ENCODE results near the gene TMEM121. TPM values are rescaled to one million over a fixed set of nuclear protein-coding genes. Genes with fewer than 3 reads are reported as not detected.

The TMEM121 gene
- total RNA-seq, 1 experiment from 2014 or later = not detected

DNA sequence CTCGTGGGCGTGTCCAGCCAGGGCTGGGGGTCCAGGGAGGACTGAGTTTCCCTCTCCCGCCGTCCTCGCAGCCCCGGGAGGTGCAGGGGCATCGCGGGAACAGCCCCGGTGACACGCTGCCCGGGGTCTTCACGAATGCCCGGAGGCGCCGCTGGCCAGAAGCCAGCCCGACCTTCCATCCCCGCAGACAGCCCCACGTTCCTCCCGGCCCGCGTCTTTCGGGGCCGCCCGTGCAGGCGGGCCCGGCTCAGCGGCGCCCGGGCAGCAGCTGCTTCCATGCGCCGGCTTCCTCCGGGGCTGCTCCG lies 36.2 kb upstream of the TMEM121 start:
- Histone ChIP-seq H4K20me1 (ENCODE audit: insufficient read depth, low read depth, low read length) (peaks cover 24% of the 10 kb centered on the region), H3K4me2 (ENCODE audit: low read depth, low read length, poor library complexity, severe bottlenecking) (peak overlapping the region; percentile 98), H3K9me2 (replicated peaks; ENCODE audit: insufficient read depth, low read length) (no peaks in the 10 kb centered on the region), H3K4me1 (ENCODE audit: low read length) (peaks cover 56% of the 10 kb centered on the region), H3K9ac (ENCODE audit: low read length) (peak overlapping the region; percentile 95), H3K36me3 (ENCODE audit: insufficient read depth, low read length) (no peaks in the 10 kb centered on the region), H2AFZ (ENCODE audit: low read length) (peak overlapping the region; percentile 94; the same call in 1 of the 2 replicates), H3K79me2 (ENCODE audit: low read length) (peaks cover 8% of the 10 kb centered on the region), H3K27me3 (ENCODE audit: low read length) (no peaks in the 10 kb centered on the region), H3K27ac (ENCODE audit: low read length) (peak overlapping the region; percentile 81), H3K4me3 (ENCODE audit: low read length) (peak overlapping the region; percentile 94), H3K9me3 (ENCODE audit: low read length) (no peaks in the 10 kb centered on the region)
- no peak for DNase-seq

DNA sequence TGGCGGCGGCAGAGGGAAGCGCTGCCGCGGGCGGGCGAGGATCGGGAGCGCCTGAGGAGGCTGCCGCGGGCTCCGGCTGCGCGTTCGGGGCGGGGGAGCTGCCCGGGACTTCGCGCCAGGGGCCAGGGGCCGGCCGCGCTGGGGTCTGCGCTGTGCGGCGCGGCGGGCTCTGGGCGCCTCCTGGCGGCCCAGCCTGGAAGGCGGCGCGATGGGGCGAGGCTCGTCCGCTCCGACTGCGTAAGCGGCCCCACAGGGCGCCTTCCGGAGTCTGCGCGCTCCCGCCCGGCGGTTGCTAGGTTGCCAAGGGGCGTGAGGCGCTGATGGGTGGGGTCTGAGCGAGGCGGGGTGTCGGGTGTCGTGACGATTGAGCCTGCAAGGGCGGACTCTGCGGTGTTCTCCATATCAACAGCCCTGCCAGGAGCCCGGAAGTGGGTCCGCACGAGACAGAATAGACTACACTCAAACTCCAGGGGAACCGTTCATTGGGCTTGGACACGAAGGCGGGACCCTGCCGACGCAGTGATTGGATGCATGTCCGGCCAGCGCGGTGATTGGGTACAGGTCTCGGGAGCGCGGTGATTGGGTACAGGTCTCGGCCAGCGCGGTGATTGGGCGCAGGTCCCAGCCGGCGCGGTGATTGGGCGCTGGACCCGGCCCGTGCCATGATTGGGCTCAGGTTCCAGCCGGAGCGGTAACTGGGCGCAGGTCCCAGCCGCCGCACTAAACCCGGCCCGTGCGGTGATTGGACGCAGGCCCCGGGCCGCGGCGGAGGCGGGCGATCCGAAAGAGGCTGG lies 35.6 kb upstream of the TMEM121 start, which contains the start of gene TEDC1:
TEDC1 (plus strand) TSS at position 675 of the 794 bp plus-strand sequence. CDS start 130 bp downstream, outside the sequence.
- no peaks in the 10 kb centered on the region for H3K27me3 ChIP-seq (ENCODE audit: low read length)
- peaks cover 8% of the 10 kb centered on the region for H3K79me2 ChIP-seq (ENCODE audit: low read length)
- peaks cover 24% of the 10 kb centered on the region for H4K20me1 ChIP-seq (ENCODE audit: insufficient read depth, low read depth, low read length)
- H3K9me2 ChIP-seq (replicated peaks; ENCODE audit: insufficient read depth, low read length) = no peaks in the 10 kb centered on the region
- H3K4me1 ChIP-seq (ENCODE audit: low read length) = peaks cover 53% of the 10 kb centered on the region
- H3K9ac ChIP-seq (ENCODE audit: low read length) = peak within 1 kb of the TSS; percentile 95
- H3K4me3 ChIP-seq (ENCODE audit: low read length) = peak within 1 kb of the TSS; percentile 94
- DNase-seq = peak; percentile 100
- H3K36me3 ChIP-seq (ENCODE audit: insufficient read depth, low read length) = no peaks in the 10 kb centered on the region
- no peaks in the 10 kb centered on the region for H3K9me3 ChIP-seq (ENCODE audit: low read length)
- H3K27ac ChIP-seq (ENCODE audit: low read length) = peak within 1 kb of the TSS; percentile 81
- H3K4me2 ChIP-seq (ENCODE audit: low read depth, low read length, poor library complexity, severe bottlenecking) = peak within 1 kb of the TSS; percentile 98
- H2AFZ ChIP-seq (ENCODE audit: low read length) = peak within 1 kb of the TSS; percentile 94; the same call in 1 of the 2 replicates

DNA sequence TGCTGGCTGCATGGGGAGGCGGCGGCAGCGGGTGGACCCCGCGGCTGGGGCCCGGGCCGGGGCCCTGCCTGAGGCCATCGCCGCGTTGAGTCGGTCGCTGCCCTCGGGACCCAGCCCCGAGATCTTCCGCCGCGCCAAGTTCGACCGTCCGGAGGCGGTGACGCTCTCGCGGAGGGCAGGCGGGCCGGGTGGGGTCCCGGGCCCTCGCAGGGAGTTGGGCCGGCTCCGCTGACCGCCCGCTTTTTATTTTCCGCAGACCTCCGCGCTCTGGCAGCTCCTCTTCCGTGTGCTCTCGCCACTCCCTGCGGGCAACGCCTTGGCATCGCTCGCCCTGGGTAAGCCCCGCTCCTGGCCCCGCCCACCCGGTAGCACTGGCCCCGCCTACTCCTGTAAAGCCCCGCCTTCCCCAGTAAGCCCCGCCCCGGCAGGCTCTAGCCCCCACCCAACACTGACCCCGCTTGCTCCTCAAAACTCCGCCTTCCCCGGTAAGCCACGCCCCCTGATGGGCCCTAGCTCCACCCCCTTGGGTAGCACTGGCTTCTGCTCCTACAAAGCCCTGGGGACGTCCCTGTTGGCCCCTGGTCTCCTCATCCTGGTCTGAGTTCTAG lies 34.9 kb upstream of the TMEM121 start:
- Histone ChIP-seq H3K9me3 (ENCODE audit: low read length) (no peaks in the 10 kb centered on the region), H3K9me2 (replicated peaks; ENCODE audit: insufficient read depth, low read length) (no peaks in the 10 kb centered on the region), H3K27ac (ENCODE audit: low read length) (peak overlapping the region; percentile 67), H3K27me3 (ENCODE audit: low read length) (no peaks in the 10 kb centered on the region), H3K4me3 (ENCODE audit: low read length) (peak overlapping the region; percentile 87), H4K20me1 (ENCODE audit: insufficient read depth, low read depth, low read length) (peaks cover 24% of the 10 kb centered on the region), H3K79me2 (ENCODE audit: low read length) (peaks cover 8% of the 10 kb centered on the region), H3K36me3 (ENCODE audit: insufficient read depth, low read length) (no peaks in the 10 kb centered on the region), H3K4me1 (ENCODE audit: low read length) (peaks cover 46% of the 10 kb centered on the region), H2AFZ (ENCODE audit: low read length) (peak overlapping the region; percentile 64; the same call in 1 of the 2 replicates), H3K4me2 (ENCODE audit: low read depth, low read length, poor library complexity, severe bottlenecking) (peak overlapping the region; percentile 85), H3K9ac (ENCODE audit: low read length) (peak overlapping the region; percentile 85)
- peak; percentile 97 for DNase-seq

GRCh38 chr14:105492031-105492970 lies 34.1 kb upstream of the TMEM121 start:
- Histone ChIP-seq H3K4me2 (ENCODE audit: low read depth, low read length, poor library complexity, severe bottlenecking) (peak overlapping the region; percentile 85), H3K27ac (ENCODE audit: low read length) (no peak overlapping the region), H3K9me2 (replicated peaks; ENCODE audit: insufficient read depth, low read length) (no peaks in the 10 kb centered on the region), H3K9ac (ENCODE audit: low read length) (peak overlapping the region; percentile 27), H2AFZ (ENCODE audit: low read length) (no peak overlapping the region), H3K9me3 (ENCODE audit: low read length) (no peaks in the 10 kb centered on the region), H3K27me3 (ENCODE audit: low read length) (no peaks in the 10 kb centered on the region), H3K4me1 (ENCODE audit: low read length) (peaks cover 38% of the 10 kb centered on the region), H3K79me2 (ENCODE audit: low read length) (peaks cover 8% of the 10 kb centered on the region), H4K20me1 (ENCODE audit: insufficient read depth, low read depth, low read length) (peaks cover 24% of the 10 kb centered on the region), H3K36me3 (ENCODE audit: insufficient read depth, low read length) (no peaks in the 10 kb centered on the region), H3K4me3 (ENCODE audit: low read length) (peak overlapping the region; percentile 87; the same call in 1 of the 2 replicates)
- no peak for DNase-seq

GRCh38 chr14:105492971-105493871 lies 33.2 kb upstream of the TMEM121 start:
- Histone ChIP-seq H4K20me1 (ENCODE audit: insufficient read depth, low read depth, low read length) (peaks cover 20% of the 10 kb centered on the region), H3K4me2 (ENCODE audit: low read depth, low read length, poor library complexity, severe bottlenecking) (no peak overlapping the region), H3K36me3 (ENCODE audit: insufficient read depth, low read length) (no peaks in the 10 kb centered on the region)

GRCh38 chr14:105493921-105494605 lies 32.3 kb upstream of the TMEM121 start:
- DNase-seq = no peak
- Histone ChIP-seq H3K36me3 (ENCODE audit: insufficient read depth, low read length) (no peaks in the 10 kb centered on the region), H3K27me3 (ENCODE audit: low read length) (no peaks in the 10 kb centered on the region), H2AFZ (ENCODE audit: low read length) (no peak overlapping the region), H3K79me2 (ENCODE audit: low read length) (peaks cover 5% of the 10 kb centered on the region), H3K4me2 (ENCODE audit: low read depth, low read length, poor library complexity, severe bottlenecking) (no peak overlapping the region), H4K20me1 (ENCODE audit: insufficient read depth, low read depth, low read length) (peaks cover 20% of the 10 kb centered on the region), H3K4me1 (ENCODE audit: low read length) (peaks cover 21% of the 10 kb centered on the region), H3K9me3 (ENCODE audit: low read length) (no peaks in the 10 kb centered on the region), H3K9me2 (replicated peaks; ENCODE audit: insufficient read depth, low read length) (no peaks in the 10 kb centered on the region), H3K4me3 (ENCODE audit: low read length) (no peak overlapping the region), H3K9ac (ENCODE audit: low read length) (no peak overlapping the region), H3K27ac (ENCODE audit: low read length) (no peak overlapping the region)

More at GRCh38 chr14:105492971-105493871, 33.2 kb upstream of the TMEM121 start:
- Histone ChIP-seq H3K9me3 (ENCODE audit: low read length) (no peaks in the 10 kb centered on the region), H3K79me2 (ENCODE audit: low read length) (peaks cover 8% of the 10 kb centered on the region), H3K27ac (ENCODE audit: low read length) (no peak overlapping the region), H3K4me1 (ENCODE audit: low read length) (peaks cover 29% of the 10 kb centered on the region), H3K27me3 (ENCODE audit: low read length) (no peaks in the 10 kb centered on the region), H3K4me3 (ENCODE audit: low read length) (no peak overlapping the region), H3K9ac (ENCODE audit: low read length) (no peak overlapping the region), H2AFZ (ENCODE audit: low read length) (no peak overlapping the region), H3K9me2 (replicated peaks; ENCODE audit: insufficient read depth, low read length) (no peaks in the 10 kb centered on the region)
- DNase-seq = no peak

GRCh38 chr14:105494606-105494929 lies 31.8 kb upstream of the TMEM121 start:
- Histone ChIP-seq H3K9ac (ENCODE audit: low read length) (no peak overlapping the region), H3K27me3 (ENCODE audit: low read length) (no peaks in the 10 kb centered on the region), H2AFZ (ENCODE audit: low read length) (no peak overlapping the region), H3K9me2 (replicated peaks; ENCODE audit: insufficient read depth, low read length) (no peaks in the 10 kb centered on the region), H3K36me3 (ENCODE audit: insufficient read depth, low read length) (no peaks in the 10 kb centered on the region), H3K4me1 (ENCODE audit: low read length) (peaks cover 16% of the 10 kb centered on the region), H4K20me1 (ENCODE audit: insufficient read depth, low read depth, low read length) (peaks cover 20% of the 10 kb centered on the region), H3K4me2 (ENCODE audit: low read depth, low read length, poor library complexity, severe bottlenecking) (no peak overlapping the region), H3K4me3 (ENCODE audit: low read length) (no peak overlapping the region), H3K9me3 (ENCODE audit: low read length) (no peaks in the 10 kb centered on the region), H3K27ac (ENCODE audit: low read length) (no peak overlapping the region), H3K79me2 (ENCODE audit: low read length) (peaks cover 5% of the 10 kb centered on the region)
- no peak for DNase-seq
